Transverse colon (tissue), 3 donors: ENCODE results near the gene HLA-DQA1.
A peak's percentile ranks its signal among the peaks of the same experiment; 100 is the strongest.

Source experiments
- CTCF ChIP-seq, 5 experiments: fragments of 200-600 bp in 3 of 5; fragments of 450-650 bp in 2 of 5; sonication (generic) in 3 of 5; IDR thresholded peaks; 1 replicate in 2 of 5; 2 replicates in 3 of 5; pipeline ENCODE4 v1.5.1; 2016 to 2017; ENCODE audit warnings: antibody characterized with exemption in 5 of 5, inconsistent platforms in 3 of 5, mild to moderate bottlenecking in 2 of 5, moderate library complexity in 1 of 5
- EP300 ChIP-seq: sonication (generic); formaldehyde crosslinking; IDR thresholded peaks from one replicate; pipeline ENCODE4 v1.6.1; 2017; ENCODE audit warnings: antibody characterized with exemption, low read depth

- TF ChIP-seq EP300 (no peak), CTCF (IDR thresholded peaks at IDR 0.05) (peak; percentile 25 to 52 (median 49))
These were observed 54.8 kb downstream of the HLA-DQA1 start for GRCh38 chr6:32692019-32692418.
